Stimulated activated CD4-positive, alpha-beta T cell treated with anti-CD3 and anti-CD28 coated beads, Interleukin-2, amount 100 ng/mL, for 24 hours (primary cell): ENCODE data around the gene PARN.
"Not testable (repeated sequence)": the region's sequence is repeated elsewhere in the genome, so short reads cannot be mapped to it uniquely, and the experiment has no call there.

Experiments
- DNase-seq, 2 donors: peaks; one replicate each; pipeline ENCODE4 v3.0.0-alpha.2; 2020

Gene PARN

GRCh38 chr16:14629919-14630619 lies at the start of gene PARN:
Gene PARN, minus strand, starts transcription at chr16:14630260. Its CDS starts 135 bp downstream, at chr16:14630125.
- DNase-seq = peak; percentile 98

- DNase-seq = no peak
Observed at GRCh38 chr16:14678748-14679497, 48.9 kb upstream of the PARN start.

GRCh38 chr16:14677627-14678026 lies 47.6 kb upstream of the PARN start:
- DNase-seq = no peak

- no peak for DNase-seq
Observed at GRCh38 chr16:14676633-14677032, 46.6 kb upstream of the PARN start.

GRCh38 chr16:14672403-14672971 lies 42.4 kb upstream of the PARN start:
- no peak for DNase-seq

- no peak for DNase-seq
Observed at GRCh38 chr16:14669776-14670175, 39.7 kb upstream of the PARN start.

- DNase-seq = no peak
Observed at GRCh38 chr16:14668556-14669223, 38.6 kb upstream of the PARN start.

- DNase-seq = no peak
Observed at GRCh38 chr16:14667347-14668266, 37.5 kb upstream of the PARN start.

- no peak for DNase-seq
Observed at GRCh38 chr16:14658063-14658462, 28.0 kb upstream of the PARN start.

GRCh38 chr16:14652726-14653125 lies 22.7 kb upstream of the PARN start:
- DNase-seq = no peak

GRCh38 chr16:14650629-14651028 lies 20.6 kb upstream of the PARN start:
- no peak for DNase-seq

GRCh38 chr16:14649816-14650215 lies 19.8 kb upstream of the PARN start:
- DNase-seq = no peak

GRCh38 chr16:14641926-14642325 lies 11.9 kb upstream of the PARN start:
- DNase-seq = peak in 1 of 2 donors; percentile 9

- DNase-seq = no peak
Observed at GRCh38 chr16:14641206-14641605, 11.1 kb upstream of the PARN start.

GRCh38 chr16:14640538-14640937 lies 10.5 kb upstream of the PARN start:
- DNase-seq = no peak

GRCh38 chr16:14636951-14637240 lies 6.8 kb upstream of the PARN start:
- DNase-seq = not testable (repeated sequence)

GRCh38 chr16:14636179-14636950 lies 6.3 kb upstream of the PARN start:
- not testable (repeated sequence) for DNase-seq

- DNase-seq = no peak
Observed at GRCh38 chr16:14635395-14636165, 5.5 kb upstream of the PARN start.

GRCh38 chr16:14634389-14634725 lies 4.3 kb upstream of the PARN start:
- no peak for DNase-seq

- DNase-seq = peak; percentile 99
Observed at GRCh38 chr16:14632693-14633569, 2.9 kb upstream of the PARN start, which contains the start of gene BFAR. Gene BFAR, plus strand, starts transcription at chr16:14632951. Its CDS starts 11,396 bp downstream, at chr16:14644347.
